CD14-positive monocyte (primary cell): Measurements from ENCODE around the gene P3H4. TPM values are rescaled to one million over a fixed set of nuclear protein-coding genes. Genes with fewer than 3 reads are reported as not detected.

Experiments used
- DNase-seq, 3 donors: peaks; one replicate each; pipeline ENCODE4 v3.0.0-alpha.2; 2011 to 2022
- H2AFZ ChIP-seq: 2 replicates; pipeline ENCODE4 v1.6.0; 2012; ENCODE audit warnings: mild to moderate bottlenecking, low read depth, low read length, inconsistent platforms; ENCODE audit not compliant: insufficient read depth, poor library complexity, severe bottlenecking
- H3K27ac ChIP-seq, 2 donors: 1 replicate in 1 of 2; 2 replicates in 1 of 2; pipeline ENCODE4 v1.5.1; 2012 to 2013; ENCODE audit warnings: low read length in 2 of 2, control low read depth in 1 of 2, inconsistent platforms in 1 of 2, low read depth in 1 of 2, mild to moderate bottlenecking in 1 of 2
- H3K27me3 ChIP-seq, 2 donors: one replicate each; pipeline versions ENCODE4 v1.6.0 to v1.6.1; 2011 to 2013; ENCODE audit warnings: low read length in 2 of 2; ENCODE audit not compliant: control insufficient read depth in 2 of 2, insufficient read depth in 2 of 2
- H3K36me3 ChIP-seq, 2 donors: replicated peaks in 1 of 2; 1 replicate in 1 of 2; 2 replicates in 1 of 2; pipeline versions ENCODE4 v1.5.1 to v1.6.1; 2012 to 2013; ENCODE audit warnings: low read length in 2 of 2, control low read depth in 1 of 2, inconsistent platforms in 1 of 2, mild to moderate bottlenecking in 1 of 2; ENCODE audit not compliant: insufficient read depth in 2 of 2, control insufficient read depth in 1 of 2
- H3K4me1 ChIP-seq, 2 donors: 1 replicate in 1 of 2; 2 replicates in 1 of 2; pipeline versions ENCODE4 v1.5.1 to v1.6.1; 2012 to 2013; ENCODE audit warnings: low read length in 2 of 2, control low read depth in 1 of 2, inconsistent platforms in 1 of 2, mild to moderate bottlenecking in 1 of 2, moderate library complexity in 1 of 2; ENCODE audit not compliant: insufficient read depth in 2 of 2, control insufficient read depth in 1 of 2
- H3K4me2 ChIP-seq: replicated peaks from 2 replicates; pipeline ENCODE3; 2012; ENCODE audit warnings: low read length, moderate library complexity, mild to moderate bottlenecking; ENCODE audit not compliant: poor library complexity, severe bottlenecking; ENCODE audit errors: extremely low read depth
- H3K4me3 ChIP-seq, 3 experiments: fragments of 200-600 bp in 1 of 3; sonication (generic) in 1 of 3; replicated peaks in 1 of 3; 1 replicate in 2 of 3; 2 replicates in 1 of 3; pipeline ENCODE4 v1.5.1; 2011 to 2013; ENCODE audit warnings: low read length in 3 of 3, mild to moderate bottlenecking in 3 of 3, control low read depth in 2 of 3, low read depth in 2 of 3, inconsistent platforms in 1 of 3, moderate library complexity in 1 of 3
- H3K79me2 ChIP-seq: 2 replicates; pipeline ENCODE4 v1.6.0; 2012; ENCODE audit warnings: mild to moderate bottlenecking, control low read depth, inconsistent platforms, low read length, moderate library complexity; ENCODE audit not compliant: insufficient read depth
- H3K9ac ChIP-seq: 2 replicates; pipeline ENCODE4 v1.6.0; 2017; ENCODE audit warnings: low read length, mild to moderate bottlenecking; ENCODE audit not compliant: insufficient read depth, poor library complexity, severe bottlenecking
- H3K9me3 ChIP-seq, 2 donors: replicated peaks in 1 of 2; 1 replicate in 1 of 2; 2 replicates in 1 of 2; pipeline versions ENCODE4 v1.5.1 to v1.6.1; 2012 to 2013; ENCODE audit warnings: low read length in 2 of 2, control low read depth in 1 of 2; ENCODE audit not compliant: control insufficient read depth in 1 of 2, insufficient read depth in 1 of 2
- H4K20me1 ChIP-seq: 2 replicates; pipeline ENCODE4 v1.6.0; 2012; ENCODE audit warnings: mild to moderate bottlenecking, low read length, control low read depth, moderate library complexity; ENCODE audit not compliant: insufficient read depth
- H3K27ac Mint-ChIP-seq, 7 donors: one replicate each; pipeline ENCODE4 v1.8.0; 2020; ENCODE audit warnings: mild to moderate bottlenecking in 7 of 7, mixed read lengths in 7 of 7, moderate library complexity in 6 of 7, inconsistent platforms in 2 of 7
- H3K27me3 Mint-ChIP-seq, 3 donors: one replicate each; pipeline ENCODE4 v1.8.0; 2021 to 2022; ENCODE audit warnings: low read depth in 3 of 3, mild to moderate bottlenecking in 3 of 3, mixed read lengths in 3 of 3, moderate library complexity in 3 of 3, inconsistent platforms in 1 of 3
- H3K36me3 Mint-ChIP-seq, 2 donors: one replicate each; pipeline ENCODE4 v1.8.0; 2020; ENCODE audit warnings: mixed read lengths in 2 of 2, inconsistent platforms in 1 of 2, mild to moderate bottlenecking in 1 of 2
- H3K4me1 Mint-ChIP-seq: one replicate; pipeline ENCODE4 v1.8.0; 2020; ENCODE audit warnings: mild to moderate bottlenecking, mixed read lengths
- H3K4me3 Mint-ChIP-seq, 2 donors: one replicate each; pipeline ENCODE4 v1.8.0; 2020; ENCODE audit warnings: mild to moderate bottlenecking in 2 of 2, mixed read lengths in 2 of 2, moderate library complexity in 1 of 2
- H3K9me3 Mint-ChIP-seq, 7 donors: one replicate each; pipeline ENCODE4 v1.8.0; 2020 to 2022; ENCODE audit warnings: mixed read lengths in 7 of 7, mild to moderate bottlenecking in 6 of 7, moderate library complexity in 6 of 7, inconsistent platforms in 2 of 7
- WGBS: methylation state at CpG from one replicate; pipeline ENCODE4 v1.1.5; 2013; ENCODE audit warnings: missing lambda C conversion rate; ENCODE audit not compliant: insufficient coverage; 5-methylcytosine and 5-hydroxymethylcytosine counted together
- intact Hi-C, 2 donors: fragments of 100-400 bp; cut with micrococcal nuclease; formaldehyde crosslinking; loops; one replicate each; pipeline versions ENCODE4 v1.15.0 to v1.15.1; 2023
- polyA plus RNA-seq, 3 donors: library from polyadenylated mRNA; depleted of rRNA in 1 of 3; unstranded in 2 of 3; stranded (reverse) in 1 of 3; fragments of 300-500 nt in 2 of 3; fragments of >200 nt in 1 of 3; fragmentation: Illumina TruSeq in 2 of 3; gene quantifications; 1 replicate in 2 of 3; 2 replicates in 1 of 3; pipeline ENCODE4 v1.2.3, GENCODE V29; 2012 to 2021
- TF ChIP-seq, protein P1 (sequence below): fragments of 200-600 bp; IDR thresholded peaks from one replicate; pipeline ENCODE4 v1.8.0; 2022; ENCODE audit warnings: antibody characterized with exemption, mild to moderate bottlenecking

Gene P3H4
- polyA plus RNA-seq, 3 donors: 0.13 to 0.46 (median 0.16) TPM

DNA sequence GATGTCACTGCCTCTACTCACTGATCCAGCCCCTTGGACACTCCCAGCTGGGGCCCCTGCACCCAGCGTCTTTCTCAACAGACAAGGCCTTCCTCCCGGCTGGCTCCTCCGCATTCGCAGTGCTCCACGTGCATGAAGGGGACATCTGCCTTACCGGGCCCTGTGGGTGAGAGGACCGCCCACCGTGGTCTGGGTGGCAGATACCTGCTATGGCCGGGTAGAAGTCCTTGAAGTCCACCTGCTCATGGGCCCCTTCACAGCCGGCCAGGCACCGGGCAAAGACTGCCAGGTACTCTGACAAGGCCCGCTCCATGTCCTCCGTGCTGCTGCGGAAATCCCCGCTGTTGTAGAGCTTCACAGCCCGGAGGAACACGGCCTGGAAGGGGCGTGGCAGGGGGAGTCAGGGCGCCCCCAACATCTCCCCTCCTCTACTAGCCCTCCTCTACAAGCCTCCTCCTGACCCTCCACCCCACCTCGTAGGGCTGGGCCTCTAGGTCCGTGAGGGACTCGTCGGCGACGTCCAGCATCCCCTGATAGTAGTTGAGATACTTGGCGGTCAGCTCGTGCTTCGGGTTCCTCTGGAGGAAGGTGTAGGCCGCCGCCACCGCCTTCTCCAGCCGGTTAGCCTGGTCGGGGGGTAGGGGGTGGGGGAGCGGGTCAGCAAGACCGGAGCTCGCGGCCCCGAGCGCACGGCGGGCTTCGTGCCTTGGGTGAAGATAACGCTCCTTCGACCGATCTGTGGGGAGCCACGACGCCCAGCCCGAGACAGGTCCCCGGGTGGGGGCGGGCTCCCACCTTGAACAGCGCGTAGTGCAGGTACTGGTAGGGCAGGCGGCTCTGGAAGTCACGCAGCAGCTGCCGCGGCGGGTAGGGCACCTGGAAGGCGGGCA, 845 bp downstream of the P3H4 start:
- H3K4me1 ChIP-seq: peaks cover 16 to 24% of the 10 kb centered on the region in 2 donors
- H3K36me3 ChIP-seq: no peaks in the 10 kb centered on the region
- Mint-ChIP-seq H3K4me1 (peaks cover 14% of the 10 kb centered on the region), H3K27ac (peak overlapping the region in 1 of 7 donors; percentile 33), H3K36me3 (peaks cover 4 to 5% of the 10 kb centered on the region in 2 donors), H3K4me3 (peak overlapping the region; percentile 77 to 78), H3K9me3 (peaks cover 0 to 8% (median 2%) of the 10 kb centered on the region in 7 donors), H3K27me3 (peaks cover 31 to 54% (median 41%) of the 10 kb centered on the region in 3 donors)
- H3K4me2 ChIP-seq: peak overlapping the region; percentile 80
- no peaks in the 10 kb centered on the region for H3K9me3 ChIP-seq
- intact Hi-C loops: no loop called here
- WGBS: 41% methylated on average over 49 of the region's 58 CpGs
- no peaks in the 10 kb centered on the region for H4K20me1 ChIP-seq
- H3K79me2 ChIP-seq: no peaks in the 10 kb centered on the region
- peaks cover 9 to 46% of the 10 kb centered on the region in 2 donors for H3K27me3 ChIP-seq
- DNase-seq: no peak
- no peak overlapping the region for H3K27ac ChIP-seq
- peak overlapping the region; percentile 89 for H2AFZ ChIP-seq
- peak overlapping the region in 2 of 3 experiments; percentile 7 to 80 for H3K4me3 ChIP-seq
- H3K9ac ChIP-seq: peak overlapping the region; percentile 43
- TF ChIP-seq, protein P1, sequence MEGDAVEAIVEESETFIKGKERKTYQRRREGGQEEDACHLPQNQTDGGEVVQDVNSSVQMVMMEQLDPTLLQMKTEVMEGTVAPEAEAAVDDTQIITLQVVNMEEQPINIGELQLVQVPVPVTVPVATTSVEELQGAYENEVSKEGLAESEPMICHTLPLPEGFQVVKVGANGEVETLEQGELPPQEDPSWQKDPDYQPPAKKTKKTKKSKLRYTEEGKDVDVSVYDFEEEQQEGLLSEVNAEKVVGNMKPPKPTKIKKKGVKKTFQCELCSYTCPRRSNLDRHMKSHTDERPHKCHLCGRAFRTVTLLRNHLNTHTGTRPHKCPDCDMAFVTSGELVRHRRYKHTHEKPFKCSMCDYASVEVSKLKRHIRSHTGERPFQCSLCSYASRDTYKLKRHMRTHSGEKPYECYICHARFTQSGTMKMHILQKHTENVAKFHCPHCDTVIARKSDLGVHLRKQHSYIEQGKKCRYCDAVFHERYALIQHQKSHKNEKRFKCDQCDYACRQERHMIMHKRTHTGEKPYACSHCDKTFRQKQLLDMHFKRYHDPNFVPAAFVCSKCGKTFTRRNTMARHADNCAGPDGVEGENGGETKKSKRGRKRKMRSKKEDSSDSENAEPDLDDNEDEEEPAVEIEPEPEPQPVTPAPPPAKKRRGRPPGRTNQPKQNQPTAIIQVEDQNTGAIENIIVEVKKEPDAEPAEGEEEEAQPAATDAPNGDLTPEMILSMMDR: no peak

DNA sequence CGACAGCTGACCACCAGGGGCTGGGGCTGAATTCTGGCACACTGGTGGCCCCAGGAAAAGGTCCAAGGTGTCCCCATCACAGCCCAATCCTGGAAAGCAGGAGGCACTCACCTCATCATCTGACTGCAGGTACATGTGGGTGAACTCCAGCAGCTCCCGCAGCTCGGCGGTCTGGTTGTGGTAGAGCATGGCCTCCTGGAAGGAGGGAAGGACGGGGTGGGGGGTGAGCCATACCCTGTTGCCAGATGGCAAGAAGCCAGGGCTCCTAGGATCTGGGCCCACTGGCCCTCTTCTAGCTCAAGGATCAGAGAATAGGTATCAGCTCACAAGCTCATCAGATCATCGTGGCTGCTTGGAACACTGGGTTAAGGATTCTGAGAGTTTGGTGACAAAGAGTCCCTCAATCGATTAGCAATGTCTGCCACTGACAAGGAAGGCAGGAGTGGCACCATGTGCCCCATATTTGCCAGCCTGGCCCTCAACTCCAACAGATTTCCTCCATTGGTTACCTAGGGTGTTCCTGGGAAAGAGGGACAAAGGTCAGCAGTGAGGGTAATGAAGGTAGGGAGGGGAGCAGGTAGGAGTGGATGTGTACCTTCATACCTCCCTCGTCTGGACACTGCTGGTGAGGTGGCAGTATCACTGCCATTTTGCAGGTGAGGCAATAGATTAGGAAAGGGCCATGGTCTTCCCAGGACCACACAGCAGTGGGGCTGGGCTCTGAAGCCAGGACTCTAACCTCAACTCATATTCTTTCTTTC, 4.9 kb downstream of the P3H4 start:
- Mint-ChIP-seq H3K27me3 (peaks cover 21 to 31% (median 23%) of the 10 kb centered on the region in 3 donors), H3K27ac (no peak overlapping the region), H3K4me1 (peaks cover 12% of the 10 kb centered on the region), H3K36me3 (no peaks in the 10 kb centered on the region), H3K9me3 (peaks cover 0 to 6% (median 0%) of the 10 kb centered on the region in 7 donors), H3K4me3 (no peak overlapping the region)
- no peak for DNase-seq
- H3K27ac ChIP-seq: no peak overlapping the region
- no peaks in the 10 kb centered on the region for H3K9me3 ChIP-seq
- no peak overlapping the region for H3K9ac ChIP-seq
- peaks cover 12 to 21% of the 10 kb centered on the region in 2 donors for H3K4me1 ChIP-seq
- WGBS: 96% methylated on average over 6 of the region's 8 CpGs
- H4K20me1 ChIP-seq: no peaks in the 10 kb centered on the region
- H3K4me2 ChIP-seq: no peak overlapping the region
- H2AFZ ChIP-seq: no peak overlapping the region
- H3K36me3 ChIP-seq: no peaks in the 10 kb centered on the region
- peaks cover 0 to 21% of the 10 kb centered on the region in 2 donors for H3K27me3 ChIP-seq
- no peaks in the 10 kb centered on the region for H3K79me2 ChIP-seq
- intact Hi-C loops: no loop called here
- H3K4me3 ChIP-seq: no peak overlapping the region
- TF ChIP-seq, protein P1: no peak
